HepG2 (cell line): ENCODE data around the gene VIPR1. TPM values are rescaled to one million over a fixed set of nuclear protein-coding genes. Genes with fewer than 3 reads are reported as not detected.

Experiments used
- ELF3 ChIP-seq: IDR thresholded peaks from 2 replicates; pipeline ENCODE4 v1.6.1; 2016; ENCODE audit warnings: missing genetic modification reagents, missing compliant biosample characterization
- EP300 ChIP-seq, 3 experiments: sonication (generic) in 1 of 3; formaldehyde crosslinking in 1 of 3; IDR thresholded peaks; 2 replicates each; pipeline versions ENCODE4 v1.5.1 to v1.6.1; 2011 to 2020; ENCODE audit warnings: low read depth in 2 of 3, low read length in 2 of 3, borderline replicate concordance in 1 of 3, improper control_type of control experiment in 1 of 3, mild to moderate bottlenecking in 1 of 3, missing genetic modification reagents in 1 of 3, moderate library complexity in 1 of 3
- HDAC2 ChIP-seq: sonication (generic); formaldehyde crosslinking; IDR thresholded peaks from 2 replicates; pipeline ENCODE4 v1.4.0; 2020; ENCODE audit warnings: missing genetic modification reagents
- HNF4A ChIP-seq: sonication (generic); formaldehyde crosslinking; IDR thresholded peaks from 2 replicates; pipeline ENCODE4 v1.4.0; 2020; ENCODE audit warnings: missing genetic modification reagents
- MIER2 ChIP-seq: IDR thresholded peaks from 2 replicates; pipeline ENCODE4 v1.6.1; 2016; ENCODE audit warnings: missing biosample characterization, missing genetic modification reagents
- REST ChIP-seq, 2 experiments: IDR thresholded peaks; 2 replicates each; pipeline ENCODE4 v1.6.1; 2011 to 2012; ENCODE audit warnings: low read length in 2 of 2, borderline replicate concordance in 1 of 2, low read depth in 1 of 2, mild to moderate bottlenecking in 1 of 2, moderate library complexity in 1 of 2
- SALL1 ChIP-seq: sonication (generic); formaldehyde crosslinking; IDR thresholded peaks from 2 replicates; pipeline ENCODE4 v1.8.0; 2022; ENCODE audit warnings: mild to moderate bottlenecking, missing genetic modification reagents
- SKI ChIP-seq: fragments of 450-650 bp; IDR thresholded peaks from one replicate; pipeline ENCODE4 v1.6.1; 2018; ENCODE audit warnings: mild to moderate bottlenecking; ENCODE audit not compliant: partially characterized antibody
- ZBTB38 ChIP-seq: sonication (generic); formaldehyde crosslinking; IDR thresholded peaks from 2 replicates; pipeline ENCODE4 v1.5.1; 2020; ENCODE audit warnings: mild to moderate bottlenecking, missing genetic modification reagents
- ZNF556 ChIP-seq: sonication (generic); formaldehyde crosslinking; IDR thresholded peaks from 2 replicates; pipeline ENCODE4 v1.4.0; 2020; ENCODE audit warnings: mild to moderate bottlenecking, missing genetic modification reagents, borderline replicate concordance
- ZNF614 ChIP-seq: IDR thresholded peaks from 2 replicates; pipeline ENCODE4 v1.6.1; 2018; ENCODE audit warnings: missing biosample characterization, missing genetic modification reagents, inconsistent platforms, borderline replicate concordance
- ZNF672 ChIP-seq: sonication (generic); formaldehyde crosslinking; IDR thresholded peaks from 2 replicates; pipeline ENCODE4 v1.8.1; 2022; ENCODE audit warnings: missing genetic modification reagents
- ZNF788 ChIP-seq: sonication (generic); formaldehyde crosslinking; IDR thresholded peaks from 2 replicates; pipeline ENCODE4 v1.5.0; 2020; ENCODE audit warnings: mild to moderate bottlenecking, missing genetic modification reagents, borderline replicate concordance
- ZNF83 ChIP-seq: sonication (generic); formaldehyde crosslinking; IDR thresholded peaks from 2 replicates; pipeline ENCODE4 v1.4.0; 2020; ENCODE audit warnings: missing genetic modification reagents, mild to moderate bottlenecking, borderline replicate concordance
- polyA plus RNA-seq, 8 experiments: library from polyadenylated mRNA; depleted of rRNA in 3 of 8; stranded (reverse) in 7 of 8; unstranded in 1 of 8; fragments of >200 nt; fragmentation: Illumina TruSeq in 4 of 8; extraction: Trizol in 4 of 8; gene quantifications; 2 replicates each; pipeline versions ENCODE4 v1.2.1 to v1.2.3, GENCODE V29; 2011 to 2016; ENCODE audit warnings: low read depth in 4 of 8, missing spikeins in 1 of 8, mixed read lengths in 1 of 8; ENCODE audit not compliant: insufficient read depth in 1 of 8
- total RNA-seq, 5 experiments: library from RNA; depleted of rRNA; stranded (reverse); fragments of >200 nt; fragmentation: Illumina TruSeq; extraction: Trizol; gene quantifications; 2 replicates each; pipeline ENCODE4 v1.2.3, GENCODE V29; 2016; ENCODE audit warnings: low read depth in 1 of 5
- TF ChIP-seq, protein P1 (sequence below): sonication (generic); formaldehyde crosslinking; IDR thresholded peaks from 2 replicates; pipeline ENCODE4 v1.8.0; 2022; ENCODE audit warnings: missing genetic modification reagents, mild to moderate bottlenecking, moderate library complexity, borderline replicate concordance
- TF ChIP-seq, protein P2 (sequence below): sonication (generic); formaldehyde crosslinking; IDR thresholded peaks from 2 replicates; pipeline ENCODE4 v1.5.1; 2020; ENCODE audit warnings: mild to moderate bottlenecking, missing genetic modification reagents, borderline replicate concordance

VIPR1 gene
- total and polyA plus RNA-seq, 2 of the 13 experiments (the other 11 are each of a cell fraction or from before 2014, with no cell fraction given) = 0.04 to 0.11 TPM

DNA sequence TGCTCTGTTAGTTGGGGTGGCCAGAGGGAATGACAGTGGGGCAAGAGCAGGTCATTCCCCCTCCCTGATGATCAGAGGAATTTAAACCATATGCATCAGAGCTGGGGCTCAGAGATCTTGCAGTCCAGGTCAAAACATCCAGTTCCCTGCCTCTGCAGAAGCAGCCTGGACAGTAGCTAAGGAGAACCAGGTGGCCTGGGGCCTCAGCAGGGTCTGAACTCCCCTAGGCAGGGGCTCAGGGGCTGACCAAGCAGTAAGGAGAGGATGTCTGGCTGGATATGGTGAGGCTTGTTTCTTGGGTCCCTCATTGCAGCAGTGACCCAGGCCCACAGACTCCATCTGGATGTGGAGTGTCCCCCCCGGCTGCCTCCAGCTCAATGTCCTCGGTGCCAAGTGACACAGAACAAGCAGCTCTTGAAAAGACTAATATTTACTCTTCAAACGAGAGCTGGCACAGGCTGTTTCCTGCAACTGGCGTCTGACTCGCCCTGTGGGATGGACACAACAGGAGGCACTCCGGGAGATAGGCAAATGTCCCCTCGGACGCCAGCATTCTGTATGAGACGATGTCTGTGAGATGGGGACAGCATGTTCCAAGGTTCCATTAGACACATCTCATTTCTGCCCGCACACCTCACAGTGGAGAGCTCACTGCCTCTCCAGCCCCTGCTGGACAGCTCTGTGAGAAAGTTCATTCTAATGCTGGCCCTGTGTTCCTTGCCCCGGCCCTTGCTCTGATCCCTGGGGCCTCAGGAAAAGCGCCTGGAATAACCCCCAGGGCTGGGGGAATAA, 42.2 kb downstream of the VIPR1 start (continued):
- TF ChIP-seq, protein P1, sequence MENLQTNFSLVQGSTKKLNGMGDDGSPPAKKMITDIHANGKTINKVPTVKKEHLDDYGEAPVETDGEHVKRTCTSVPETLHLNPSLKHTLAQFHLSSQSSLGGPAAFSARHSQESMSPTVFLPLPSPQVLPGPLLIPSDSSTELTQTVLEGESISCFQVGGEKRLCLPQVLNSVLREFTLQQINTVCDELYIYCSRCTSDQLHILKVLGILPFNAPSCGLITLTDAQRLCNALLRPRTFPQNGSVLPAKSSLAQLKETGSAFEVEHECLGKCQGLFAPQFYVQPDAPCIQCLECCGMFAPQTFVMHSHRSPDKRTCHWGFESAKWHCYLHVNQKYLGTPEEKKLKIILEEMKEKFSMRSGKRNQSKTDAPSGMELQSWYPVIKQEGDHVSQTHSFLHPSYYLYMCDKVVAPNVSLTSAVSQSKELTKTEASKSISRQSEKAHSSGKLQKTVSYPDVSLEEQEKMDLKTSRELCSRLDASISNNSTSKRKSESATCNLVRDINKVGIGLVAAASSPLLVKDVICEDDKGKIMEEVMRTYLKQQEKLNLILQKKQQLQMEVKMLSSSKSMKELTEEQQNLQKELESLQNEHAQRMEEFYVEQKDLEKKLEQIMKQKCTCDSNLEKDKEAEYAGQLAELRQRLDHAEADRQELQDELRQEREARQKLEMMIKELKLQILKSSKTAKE (CRISPR knock-in tag) = no peak
- TF ChIP-seq ZNF83 (no peak), SKI (peak; percentile 14), ZNF556 (CRISPR knock-in tag) (no peak), ELF3 (peak; percentile 41; the same call in 1 of the 2 replicates), HNF4A (CRISPR knock-in tag) (peak; percentile 30; the same call in 1 of the 2 replicates), ZBTB38 (CRISPR knock-in tag) (no peak), MIER2 (CRISPR knock-in tag) (0 out of 2 replicates have a peak, but pooled peaks have one; percentile 29), ZNF614 (CRISPR knock-in tag) (peak; percentile 66; the same call in 1 of the 2 replicates), REST (IDR thresholded peaks at IDR 0.05; ENCODE audit: borderline replicate concordance in 1 of 2, low read depth in 1 of 2, low read length in 2 of 2) (peak in 1 of 2 experiments; percentile 78; a peak in 3 of 4 replicates), ZNF788 (CRISPR knock-in tag) (peak; percentile 55; the same call in 1 of the 2 replicates), HDAC2 (CRISPR knock-in tag) (peak; percentile 35; the same call in 1 of the 2 replicates), SALL1 (CRISPR knock-in tag) (peak; percentile 58), ZNF672 (CRISPR knock-in tag) (no peak), EP300 (IDR thresholded peaks at IDR 0.05; ENCODE audit: low read depth in 2 of 2, low read length in 2 of 2) (0 out of 4 replicates have a peak, but pooled peaks of 1 of the 2 experiments have one; percentile 12), EP300 (CRISPR knock-in tag; IDR thresholded peaks at IDR 0.05; ENCODE audit: borderline replicate concordance) (no peak)
- TF ChIP-seq, protein P2, sequence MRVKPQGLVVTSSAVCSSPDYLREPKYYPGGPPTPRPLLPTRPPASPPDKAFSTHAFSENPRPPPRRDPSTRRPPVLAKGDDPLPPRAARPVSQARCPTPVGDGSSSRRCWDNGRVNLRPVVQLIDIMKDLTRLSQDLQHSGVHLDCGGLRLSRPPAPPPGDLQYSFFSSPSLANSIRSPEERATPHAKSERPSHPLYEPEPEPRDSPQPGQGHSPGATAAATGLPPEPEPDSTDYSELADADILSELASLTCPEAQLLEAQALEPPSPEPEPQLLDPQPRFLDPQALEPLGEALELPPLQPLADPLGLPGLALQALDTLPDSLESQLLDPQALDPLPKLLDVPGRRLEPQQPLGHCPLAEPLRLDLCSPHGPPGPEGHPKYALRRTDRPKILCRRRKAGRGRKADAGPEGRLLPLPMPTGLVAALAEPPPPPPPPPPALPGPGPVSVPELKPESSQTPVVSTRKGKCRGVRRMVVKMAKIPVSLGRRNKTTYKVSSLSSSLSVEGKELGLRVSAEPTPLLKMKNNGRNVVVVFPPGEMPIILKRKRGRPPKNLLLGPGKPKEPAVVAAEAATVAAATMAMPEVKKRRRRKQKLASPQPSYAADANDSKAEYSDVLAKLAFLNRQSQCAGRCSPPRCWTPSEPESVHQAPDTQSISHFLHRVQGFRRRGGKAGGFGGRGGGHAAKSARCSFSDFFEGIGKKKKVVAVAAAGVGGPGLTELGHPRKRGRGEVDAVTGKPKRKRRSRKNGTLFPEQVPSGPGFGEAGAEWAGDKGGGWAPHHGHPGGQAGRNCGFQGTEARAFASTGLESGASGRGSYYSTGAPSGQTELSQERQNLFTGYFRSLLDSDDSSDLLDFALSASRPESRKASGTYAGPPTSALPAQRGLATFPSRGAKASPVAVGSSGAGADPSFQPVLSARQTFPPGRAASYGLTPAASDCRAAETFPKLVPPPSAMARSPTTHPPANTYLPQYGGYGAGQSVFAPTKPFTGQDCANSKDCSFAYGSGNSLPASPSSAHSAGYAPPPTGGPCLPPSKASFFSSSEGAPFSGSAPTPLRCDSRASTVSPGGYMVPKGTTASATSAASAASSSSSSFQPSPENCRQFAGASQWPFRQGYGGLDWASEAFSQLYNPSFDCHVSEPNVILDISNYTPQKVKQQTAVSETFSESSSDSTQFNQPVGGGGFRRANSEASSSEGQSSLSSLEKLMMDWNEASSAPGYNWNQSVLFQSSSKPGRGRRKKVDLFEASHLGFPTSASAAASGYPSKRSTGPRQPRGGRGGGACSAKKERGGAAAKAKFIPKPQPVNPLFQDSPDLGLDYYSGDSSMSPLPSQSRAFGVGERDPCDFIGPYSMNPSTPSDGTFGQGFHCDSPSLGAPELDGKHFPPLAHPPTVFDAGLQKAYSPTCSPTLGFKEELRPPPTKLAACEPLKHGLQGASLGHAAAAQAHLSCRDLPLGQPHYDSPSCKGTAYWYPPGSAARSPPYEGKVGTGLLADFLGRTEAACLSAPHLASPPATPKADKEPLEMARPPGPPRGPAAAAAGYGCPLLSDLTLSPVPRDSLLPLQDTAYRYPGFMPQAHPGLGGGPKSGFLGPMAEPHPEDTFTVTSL (CRISPR knock-in tag) = peak; percentile 21; the same call in 1 of the 2 replicates
